ENCODE results near the gene PPP1R12C.

Gene PPP1R12C

GRCh38 chr19:55042688-55043087 lies 74.7 kb downstream of the PPP1R12C start:
- no peak for DNase-seq

DNA sequence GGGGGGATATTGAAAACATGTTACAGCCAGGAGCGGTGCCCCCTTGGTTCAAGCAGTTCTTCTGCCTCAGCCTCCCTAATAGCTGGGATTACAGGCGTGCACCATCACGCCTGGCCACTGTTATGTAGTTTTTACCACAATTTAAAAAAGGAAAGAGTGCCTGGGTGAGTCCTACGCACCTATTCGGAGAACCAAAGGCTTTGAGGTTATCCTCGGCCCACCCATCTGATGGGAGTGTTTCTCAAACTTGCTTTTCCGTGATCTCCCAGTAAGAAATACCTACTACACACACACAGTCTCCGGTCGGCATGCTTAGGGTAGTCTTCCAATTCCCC lies 75.1 kb downstream of the PPP1R12C start:
- no peak for DNase-seq

DNA sequence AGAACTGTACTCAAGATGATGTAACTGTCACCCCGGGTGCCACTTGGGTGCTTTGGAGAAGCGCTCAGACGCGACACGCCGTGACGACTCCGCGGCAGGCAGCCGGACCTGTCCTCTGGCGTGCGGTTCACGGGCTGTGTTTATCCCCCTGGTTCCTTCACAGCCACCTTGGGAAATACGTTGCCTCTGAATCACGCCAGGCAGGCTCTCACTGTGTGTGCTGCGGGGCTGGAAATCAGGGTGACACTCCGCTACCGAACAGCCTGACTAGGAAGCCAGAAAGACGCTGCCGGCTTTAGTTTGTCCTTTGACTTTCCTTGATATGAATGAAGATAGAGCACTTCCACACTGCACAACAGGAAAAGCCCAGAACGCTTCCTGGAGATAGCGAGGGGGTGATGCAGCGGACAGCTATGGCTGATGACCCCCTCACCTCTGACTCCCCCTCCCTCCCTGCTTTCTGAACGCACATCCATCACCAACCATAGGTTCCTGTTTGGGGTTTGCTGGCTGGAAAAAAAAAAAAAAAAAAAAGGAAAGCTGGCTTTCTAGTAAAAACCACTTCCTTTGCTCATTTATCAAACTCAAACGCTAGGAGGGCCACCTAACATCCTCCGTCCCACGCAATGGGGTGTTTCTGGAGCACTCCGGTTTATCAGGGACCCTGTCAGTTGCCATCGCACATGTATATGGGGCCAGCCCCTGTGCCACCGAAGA lies 75.7 kb downstream of the PPP1R12C start:
- DNase-seq = no peak

- no peak for DNase-seq
Measured at GRCh38 chr19:55041244-55041626, 76.2 kb downstream of the PPP1R12C start.
